GM12878 (cell line): ENCODE data around the gene SCARB1. TPM values are rescaled to one million over a fixed set of nuclear protein-coding genes. Genes with fewer than 3 reads are reported as not detected.

ENCODE experiments used
- ATF2 ChIP-seq: IDR thresholded peaks from 2 replicates; pipeline ENCODE4 v1.6.1; 2012; ENCODE audit warnings: low read length, inconsistent platforms
- E2F8 ChIP-seq: fragments of 450-650 bp; IDR thresholded peaks from 2 replicates; pipeline ENCODE4 v1.6.1; 2018; ENCODE audit warnings: mild to moderate bottlenecking, low read depth, moderate library complexity; ENCODE audit not compliant: partially characterized antibody
- EZH2 ChIP-seq: IDR thresholded peaks from 2 replicates; pipeline ENCODE4 v1.6.1; 2012; ENCODE audit warnings: low read depth, mild to moderate bottlenecking, control low read depth, inconsistent platforms, low read length, borderline replicate concordance; ENCODE audit not compliant: control insufficient read depth
- IKZF2 ChIP-seq, 2 experiments: fragments of 450-650 bp; IDR thresholded peaks; 2 replicates each; pipeline ENCODE4 v1.6.1; 2017; ENCODE audit warnings: mild to moderate bottlenecking in 2 of 2, moderate library complexity in 2 of 2
- REST ChIP-seq: IDR thresholded peaks from 2 replicates; pipeline ENCODE4 v1.6.1; 2012; ENCODE audit warnings: mild to moderate bottlenecking, low read depth, low read length
- polyA plus RNA-seq, 11 experiments: library from polyadenylated mRNA; depleted of rRNA in 4 of 11; unstranded in 6 of 11; stranded (reverse) in 5 of 11; fragments of >200 nt; fragmentation: Nextera tagmentation in 4 of 11; fragmentation: Illumina TruSeq in 1 of 11; extraction: Ambion mirVana in 4 of 11; extraction: Trizol in 1 of 11; gene quantifications; 1 replicate in 1 of 11; 2 replicates in 10 of 11; pipeline versions ENCODE4 v1.2.1 to v1.2.3, GENCODE V29; 2011 to 2016; ENCODE audit warnings: inconsistent platforms in 2 of 11, missing spikeins in 2 of 11, low read depth in 1 of 11
- total RNA-seq, 4 experiments: library from RNA; depleted of rRNA in 3 of 4; stranded (reverse); fragments of >200 nt in 3 of 4; fragmentation: Illumina TruSeq in 1 of 4; extraction: Trizol in 1 of 4; gene quantifications; 2 replicates each; pipeline versions ENCODE4 v1.2.1 to v1.2.3, GENCODE V29; 2013 to 2021

SCARB1 gene
- total and polyA plus RNA-seq, 10 of the 15 experiments (the other 5 are each of a cell fraction or from before 2014, with no cell fraction given): 0.34 to 104 (median 63.1) TPM

GRCh38 chr12:124753228-124753591 lies 110.5 kb downstream of the SCARB1 start (continued):
- TF ChIP-seq IKZF2 (IDR thresholded peaks at IDR 0.05) (no peak), E2F8 (no peak), ATF2 (no peak), EZH2 (no peak), REST (no peak)
